Stimulated activated CD8-positive, alpha-beta memory T cell treated with anti-CD3 and anti-CD28 coated beads, Interleukin-7, amount 100 ng/mL, for 1 hour (primary cell): ENCODE measurements around the gene WDR70.
"Not testable (repeated sequence)": the region's sequence is repeated elsewhere in the genome, so short reads cannot be mapped to it uniquely, and the experiment has no call there.

ENCODE experiments used
- DNase-seq, 2 donors: peaks; one replicate each; pipeline ENCODE4 v3.0.0-alpha.2; 2020; ENCODE audit warnings: low read depth in 2 of 2

Gene WDR70

GRCh38 chr5:37454402-37455055 lies 75.4 kb downstream of the WDR70 start:
- not testable (repeated sequence) for DNase-seq

- DNase-seq, result not testable (repeated sequence)
Measured at GRCh38 chr5:37463191-37464051, 84.3 kb downstream of the WDR70 start.

GRCh38 chr5:37464581-37464980 lies 85.5 kb downstream of the WDR70 start:
- DNase-seq, result not testable (repeated sequence)

- not testable (repeated sequence) for DNase-seq
Measured at GRCh38 chr5:37469383-37469782, 90.3 kb downstream of the WDR70 start.

- DNase-seq, result no peak
Measured at GRCh38 chr5:37471666-37472197, 92.6 kb downstream of the WDR70 start.

DNA sequence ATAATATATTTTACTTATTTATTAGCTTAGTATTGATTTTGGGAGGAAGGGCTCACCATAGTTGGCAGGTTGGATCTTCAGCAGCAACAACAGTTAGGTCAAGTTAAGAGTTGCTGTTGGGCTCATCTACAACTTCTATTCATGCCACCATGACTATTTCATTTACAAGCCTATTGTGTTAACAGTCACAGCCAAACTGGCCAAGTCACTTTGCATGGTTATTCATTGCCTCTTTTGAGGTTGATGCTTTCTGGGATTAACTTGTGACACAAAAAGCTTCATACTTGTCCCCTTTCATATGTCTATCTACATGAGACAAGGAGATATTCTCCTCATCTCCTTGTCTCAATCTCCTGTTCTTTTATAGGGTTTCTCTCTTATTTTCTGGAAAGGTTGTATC lies 98.3 kb downstream of the WDR70 start:
- DNase-seq, result no peak

GRCh38 chr5:37478121-37478894 lies 99.2 kb downstream of the WDR70 start:
- DNase-seq, result no peak

GRCh38 chr5:37481395-37481794 lies 102.3 kb downstream of the WDR70 start:
- not testable (repeated sequence) for DNase-seq

DNA sequence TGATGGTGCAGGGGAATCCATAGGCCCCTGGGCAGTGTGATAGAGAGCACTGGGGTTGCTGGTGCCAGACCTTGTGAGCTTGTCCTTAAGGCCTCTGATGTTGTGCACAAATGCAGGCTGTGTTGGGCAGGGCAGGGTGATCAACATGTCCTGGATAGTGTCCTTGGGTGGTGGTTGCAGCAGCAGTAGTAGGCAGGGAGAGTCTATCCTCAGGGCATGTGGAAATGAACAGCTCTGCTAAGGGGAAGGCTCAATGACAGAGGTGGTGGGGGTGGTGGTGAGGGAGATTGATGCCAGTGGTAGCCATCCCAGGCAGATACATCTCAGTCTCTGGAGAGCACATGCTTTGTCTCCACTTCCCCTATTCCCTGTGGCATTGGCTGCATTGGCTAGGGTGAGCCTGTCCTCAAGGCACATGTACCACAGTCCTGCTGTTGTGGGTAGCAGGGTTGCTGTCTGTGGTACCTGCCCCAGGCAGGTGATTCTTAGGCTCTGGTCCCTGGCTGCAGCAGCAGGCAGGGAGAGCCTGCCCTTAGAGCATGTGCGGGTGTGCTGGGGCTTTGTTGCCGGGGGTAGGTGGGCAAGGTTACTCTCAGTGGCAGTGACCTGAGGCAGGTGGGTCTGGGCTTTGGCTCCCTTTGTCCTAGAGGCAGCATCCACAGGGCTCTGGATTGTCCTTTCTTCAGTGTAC lies 111.1 kb downstream of the WDR70 start:
- no peak for DNase-seq

GRCh38 chr5:37490931-37491330 lies 111.8 kb downstream of the WDR70 start:
- DNase-seq, result no peak

- no peak for DNase-seq
Measured at GRCh38 chr5:37492778-37493555, 113.8 kb downstream of the WDR70 start.

GRCh38 chr5:37494756-37495155 lies 115.6 kb downstream of the WDR70 start:
- DNase-seq, result no peak

DNA sequence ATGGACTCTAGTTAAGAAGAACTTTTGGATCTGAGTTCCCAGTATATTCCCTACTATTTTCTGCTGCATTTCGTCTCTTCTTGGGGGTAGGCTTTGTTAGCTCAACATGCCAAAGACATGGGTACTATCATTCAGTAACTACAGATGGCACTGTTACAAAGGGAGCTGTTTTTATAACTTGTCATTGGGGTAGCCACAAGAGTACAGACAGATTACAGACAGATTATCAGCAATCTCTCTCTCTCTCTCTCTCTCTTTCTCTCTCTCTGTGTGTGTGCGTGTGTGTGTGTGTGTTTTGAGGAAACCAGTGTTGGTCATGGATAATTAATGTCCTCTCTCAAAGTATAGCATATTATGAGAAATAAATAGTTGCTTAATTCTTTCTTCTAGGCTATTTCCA lies 116.1 kb downstream of the WDR70 start:
- DNase-seq, result no peak

DNA sequence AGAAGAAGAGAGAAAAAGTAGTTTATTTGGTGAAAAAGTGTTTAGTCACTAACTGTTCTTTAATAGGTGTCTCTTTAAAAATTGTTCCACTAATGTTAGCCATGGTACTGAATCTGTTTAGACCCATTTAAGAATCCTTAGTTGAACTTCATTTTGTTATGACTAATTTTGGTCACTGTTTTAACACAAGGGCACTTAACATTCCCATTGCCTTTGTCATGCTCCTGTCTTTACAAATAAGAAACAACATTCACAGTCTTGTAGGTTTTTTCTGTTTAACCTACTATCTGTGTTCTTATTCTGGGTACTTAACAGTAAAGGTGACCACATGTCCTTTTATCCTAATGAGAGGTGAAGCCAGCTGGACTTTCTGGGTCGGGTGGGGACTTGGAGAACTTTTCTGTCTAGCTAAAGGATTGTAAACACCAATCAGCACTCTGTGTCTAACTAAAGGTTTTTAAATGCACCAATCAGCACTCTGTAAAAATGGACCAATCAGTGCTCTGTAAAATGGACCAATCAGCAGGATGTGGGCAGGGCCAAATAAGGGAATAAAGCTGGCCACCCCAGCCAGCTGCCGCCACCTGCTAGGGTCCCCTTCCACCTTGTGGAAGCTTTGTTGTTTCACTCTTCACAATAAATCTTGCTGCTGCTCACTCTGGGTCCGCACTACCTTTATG lies 116.7 kb downstream of the WDR70 start:
- no peak for DNase-seq

DNA sequence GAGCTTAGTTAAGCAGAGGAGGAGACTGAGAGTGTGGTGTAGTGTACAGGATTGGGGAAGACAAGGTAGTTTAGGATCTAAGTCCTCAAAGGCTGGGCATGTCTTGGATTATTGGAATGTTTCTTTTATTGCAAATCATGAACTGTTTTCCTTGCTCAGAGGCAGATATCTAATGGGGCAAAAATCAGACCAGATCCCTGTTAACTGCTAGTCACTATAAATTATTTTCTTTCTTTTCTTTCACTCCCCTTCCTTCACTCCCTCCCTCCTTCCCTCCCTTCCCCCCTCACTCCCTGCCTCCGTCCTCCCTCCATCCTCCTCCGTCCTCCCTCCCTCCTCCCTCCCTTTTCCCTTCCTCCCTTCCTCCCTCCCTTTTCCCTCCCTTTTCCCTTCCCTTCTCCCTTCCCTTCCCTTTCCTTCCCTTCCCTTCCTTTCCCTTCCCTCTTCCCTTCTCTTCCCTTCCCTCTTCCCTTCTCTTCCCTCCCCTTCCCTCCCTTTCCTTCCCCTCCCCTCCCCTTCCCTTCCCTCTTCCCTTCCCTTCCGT lies 117.9 kb downstream of the WDR70 start:
- DNase-seq, result no peak

DNA sequence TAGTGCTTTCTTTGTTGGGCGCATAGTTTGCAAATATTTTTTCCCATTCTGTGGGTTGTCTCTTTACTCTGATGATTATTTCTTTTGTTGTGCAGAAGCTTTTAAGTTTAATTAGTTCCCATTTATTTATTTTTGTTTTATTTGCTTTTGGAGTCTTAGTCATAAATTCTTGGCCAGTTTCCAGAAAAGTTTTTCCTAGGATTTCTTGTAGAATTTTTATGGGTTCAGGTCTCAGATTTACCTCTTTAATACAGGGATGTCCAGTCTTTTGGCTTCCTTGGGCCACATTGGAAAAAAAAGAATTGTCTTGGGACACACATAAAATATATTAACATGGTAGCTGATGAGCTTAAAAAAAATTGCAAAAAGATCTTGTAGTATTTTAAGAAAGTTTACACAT lies 122.0 kb downstream of the WDR70 start:
- no peak for DNase-seq

- no peak for DNase-seq
Measured at GRCh38 chr5:37506241-37506640, 127.1 kb downstream of the WDR70 start.

DNA sequence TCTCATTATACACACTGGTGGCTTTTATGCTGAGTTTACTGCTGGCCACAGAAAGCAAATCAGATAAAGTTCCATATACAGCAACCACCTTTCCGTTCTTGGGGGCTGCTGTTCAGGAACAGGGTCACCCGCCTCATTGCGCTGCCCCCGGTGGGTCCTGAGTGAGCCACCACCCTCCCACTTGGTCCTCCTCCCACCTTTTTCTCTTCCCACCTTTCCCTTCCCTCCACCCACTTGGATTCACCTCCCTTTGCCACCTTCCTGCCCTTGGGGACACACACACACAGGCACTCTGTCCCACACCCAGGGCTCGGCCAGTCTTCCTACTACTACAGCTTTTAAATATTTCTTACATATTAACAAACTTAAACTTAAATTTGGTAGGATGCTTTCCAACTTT lies 127.6 kb downstream of the WDR70 start:
- DNase-seq, result no peak

GRCh38 chr5:37511646-37512045 lies 132.5 kb downstream of the WDR70 start:
- no peak for DNase-seq

- no peak for DNase-seq
Measured at GRCh38 chr5:37514946-37515345, 135.8 kb downstream of the WDR70 start.
